ENCODE results near the gene RBBP7.
A peak's percentile ranks its signal among the peaks of the same experiment; 100 is the strongest.

The RBBP7 gene

DNA sequence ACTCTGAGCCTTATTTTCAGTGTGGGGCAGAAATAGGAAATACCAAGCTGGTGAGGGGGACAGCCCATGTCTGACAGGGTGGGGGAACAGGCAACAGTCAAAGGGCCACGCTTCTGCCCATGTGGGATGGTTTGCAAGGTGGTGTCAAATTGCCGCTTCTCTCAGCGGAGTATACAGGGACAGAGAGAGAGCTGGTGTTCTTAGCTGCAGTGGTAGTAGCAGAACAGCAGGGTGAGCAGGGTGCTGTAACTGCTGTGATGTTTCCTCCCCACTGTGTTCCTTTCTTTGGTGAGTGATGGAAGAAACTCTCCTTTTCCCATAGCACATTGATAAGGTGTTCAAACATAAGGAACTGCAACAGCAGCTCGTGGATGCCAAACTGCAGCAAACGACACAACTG, 37.9 kb downstream of the RBBP7 start:
- Histone ChIP-seq H3K27ac (no peak overlapping the region), H3K4me3 (ENCODE audit: low read depth, low read length) (no peak overlapping the region), H3K27me3 (ENCODE audit: insufficient read depth, low read depth, severe bottlenecking) (no peaks in the 10 kb centered on the region), H3K36me3 (peaks cover 80% of the 10 kb centered on the region), H3K9me3 (ENCODE audit: severe bottlenecking) (no peaks in the 10 kb centered on the region)
- TF ChIP-seq, protein P1, sequence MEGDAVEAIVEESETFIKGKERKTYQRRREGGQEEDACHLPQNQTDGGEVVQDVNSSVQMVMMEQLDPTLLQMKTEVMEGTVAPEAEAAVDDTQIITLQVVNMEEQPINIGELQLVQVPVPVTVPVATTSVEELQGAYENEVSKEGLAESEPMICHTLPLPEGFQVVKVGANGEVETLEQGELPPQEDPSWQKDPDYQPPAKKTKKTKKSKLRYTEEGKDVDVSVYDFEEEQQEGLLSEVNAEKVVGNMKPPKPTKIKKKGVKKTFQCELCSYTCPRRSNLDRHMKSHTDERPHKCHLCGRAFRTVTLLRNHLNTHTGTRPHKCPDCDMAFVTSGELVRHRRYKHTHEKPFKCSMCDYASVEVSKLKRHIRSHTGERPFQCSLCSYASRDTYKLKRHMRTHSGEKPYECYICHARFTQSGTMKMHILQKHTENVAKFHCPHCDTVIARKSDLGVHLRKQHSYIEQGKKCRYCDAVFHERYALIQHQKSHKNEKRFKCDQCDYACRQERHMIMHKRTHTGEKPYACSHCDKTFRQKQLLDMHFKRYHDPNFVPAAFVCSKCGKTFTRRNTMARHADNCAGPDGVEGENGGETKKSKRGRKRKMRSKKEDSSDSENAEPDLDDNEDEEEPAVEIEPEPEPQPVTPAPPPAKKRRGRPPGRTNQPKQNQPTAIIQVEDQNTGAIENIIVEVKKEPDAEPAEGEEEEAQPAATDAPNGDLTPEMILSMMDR (IDR thresholded peaks at IDR 0.05; ENCODE audit: low read depth, low read length): no peak
- no peak for DNase-seq

DNA sequence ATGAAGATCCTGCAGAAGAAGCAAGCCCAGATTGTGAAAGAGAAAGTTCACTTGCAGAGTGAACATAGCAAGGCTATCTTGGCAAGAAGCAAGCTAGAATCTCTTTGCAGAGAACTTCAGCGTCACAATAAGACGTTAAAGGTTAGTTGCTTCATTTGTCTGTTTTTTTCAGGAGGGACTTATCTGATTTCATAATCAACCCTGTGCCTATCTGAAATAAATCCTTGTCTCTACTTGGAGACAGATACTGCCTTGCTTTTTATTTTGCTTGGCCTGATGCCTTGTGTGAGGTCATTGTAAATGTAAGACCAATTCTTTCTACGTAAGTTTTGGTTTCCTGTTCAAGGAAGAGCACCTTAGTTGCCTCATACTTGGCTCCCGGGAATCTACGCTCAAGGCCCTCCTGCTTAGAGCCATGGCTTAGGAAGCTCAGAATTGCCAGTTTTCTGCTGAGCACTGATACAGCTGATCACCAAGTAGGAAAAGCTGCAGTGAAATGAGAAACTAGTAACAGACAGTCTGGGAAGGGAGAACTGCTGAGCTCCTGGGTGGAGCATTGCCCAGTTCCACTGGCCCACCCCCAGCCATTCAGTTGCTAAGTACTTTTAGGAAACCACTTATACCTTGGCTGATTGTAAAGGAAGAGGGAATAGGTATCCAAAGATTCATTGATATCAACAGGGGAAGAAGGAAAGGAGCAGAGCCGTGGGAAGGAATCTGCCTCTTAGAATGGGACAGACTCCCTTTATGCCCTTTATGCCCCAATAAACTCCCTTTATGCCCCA, 41.8 kb downstream of the RBBP7 start:
- DNase-seq: no peak
- Histone ChIP-seq H3K9me3 (ENCODE audit: severe bottlenecking) (no peaks in the 10 kb centered on the region), H3K4me3 (ENCODE audit: low read depth, low read length) (no peak overlapping the region), H3K36me3 (peaks cover 59% of the 10 kb centered on the region), H3K27me3 (ENCODE audit: insufficient read depth, low read depth, severe bottlenecking) (no peaks in the 10 kb centered on the region), H3K27ac (no peak overlapping the region)
- TF ChIP-seq, protein P1 (IDR thresholded peaks at IDR 0.05; ENCODE audit: low read depth, low read length): no peak

DNA sequence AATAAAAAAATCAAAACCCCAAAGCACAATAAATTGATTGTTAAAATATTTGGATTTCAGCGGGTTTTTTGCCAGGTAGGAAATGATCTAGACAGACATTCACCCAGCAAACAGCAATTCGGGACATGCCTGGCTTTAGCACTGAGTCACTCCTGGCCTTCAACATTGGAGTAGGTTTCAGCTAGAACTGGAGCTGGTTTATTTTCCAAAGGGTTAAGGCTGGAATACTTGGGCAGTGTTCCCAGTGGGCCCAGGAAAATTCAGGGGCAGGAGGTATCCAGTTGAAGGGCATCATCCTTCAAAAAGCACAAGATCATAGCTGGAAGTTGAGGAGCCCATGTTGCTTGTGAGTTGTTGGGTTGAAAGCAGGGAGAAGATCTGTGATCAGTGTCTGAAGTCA, 42.9 kb downstream of the RBBP7 start:
- DNase-seq: no peak
- H3K27me3 ChIP-seq (ENCODE audit: insufficient read depth, low read depth, severe bottlenecking): no peaks in the 10 kb centered on the region
- TF ChIP-seq, protein P1 (IDR thresholded peaks at IDR 0.05; ENCODE audit: low read depth, low read length): no peak
- H3K27ac ChIP-seq: no peak overlapping the region
- H3K4me3 ChIP-seq (ENCODE audit: low read depth, low read length): no peak overlapping the region
- H3K9me3 ChIP-seq (ENCODE audit: severe bottlenecking): no peaks in the 10 kb centered on the region
- H3K36me3 ChIP-seq: peaks cover 57% of the 10 kb centered on the region

DNA sequence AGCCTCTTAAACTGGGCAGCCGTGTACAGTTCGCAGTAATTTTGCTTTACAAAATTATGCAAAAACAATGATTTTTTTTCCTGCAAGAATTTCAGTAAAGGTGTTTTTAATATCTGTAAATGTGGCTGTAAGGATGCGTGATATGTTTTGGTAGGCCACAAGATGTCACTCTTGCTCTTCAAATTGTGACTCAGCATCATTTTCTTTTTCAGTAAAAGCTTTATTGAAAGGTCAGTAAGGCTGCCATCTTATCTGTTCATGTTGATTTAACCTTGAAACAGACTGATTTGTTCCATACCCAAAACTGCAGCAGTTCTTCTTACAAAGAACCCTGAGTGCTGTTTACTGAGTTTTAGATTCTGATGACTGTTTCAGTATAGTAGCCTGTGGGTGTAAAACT, 44.0 kb downstream of the RBBP7 start:
- Histone ChIP-seq H3K36me3 (peaks cover 52% of the 10 kb centered on the region), H3K27ac (no peak overlapping the region), H3K9me3 (ENCODE audit: severe bottlenecking) (no peaks in the 10 kb centered on the region), H3K27me3 (ENCODE audit: insufficient read depth, low read depth, severe bottlenecking) (no peaks in the 10 kb centered on the region), H3K4me3 (ENCODE audit: low read depth, low read length) (no peak overlapping the region)
- no peak for DNase-seq
- TF ChIP-seq, protein P1 (IDR thresholded peaks at IDR 0.05; ENCODE audit: low read depth, low read length): peak; percentile 49; the same call in 1 of the 2 replicates

DNA sequence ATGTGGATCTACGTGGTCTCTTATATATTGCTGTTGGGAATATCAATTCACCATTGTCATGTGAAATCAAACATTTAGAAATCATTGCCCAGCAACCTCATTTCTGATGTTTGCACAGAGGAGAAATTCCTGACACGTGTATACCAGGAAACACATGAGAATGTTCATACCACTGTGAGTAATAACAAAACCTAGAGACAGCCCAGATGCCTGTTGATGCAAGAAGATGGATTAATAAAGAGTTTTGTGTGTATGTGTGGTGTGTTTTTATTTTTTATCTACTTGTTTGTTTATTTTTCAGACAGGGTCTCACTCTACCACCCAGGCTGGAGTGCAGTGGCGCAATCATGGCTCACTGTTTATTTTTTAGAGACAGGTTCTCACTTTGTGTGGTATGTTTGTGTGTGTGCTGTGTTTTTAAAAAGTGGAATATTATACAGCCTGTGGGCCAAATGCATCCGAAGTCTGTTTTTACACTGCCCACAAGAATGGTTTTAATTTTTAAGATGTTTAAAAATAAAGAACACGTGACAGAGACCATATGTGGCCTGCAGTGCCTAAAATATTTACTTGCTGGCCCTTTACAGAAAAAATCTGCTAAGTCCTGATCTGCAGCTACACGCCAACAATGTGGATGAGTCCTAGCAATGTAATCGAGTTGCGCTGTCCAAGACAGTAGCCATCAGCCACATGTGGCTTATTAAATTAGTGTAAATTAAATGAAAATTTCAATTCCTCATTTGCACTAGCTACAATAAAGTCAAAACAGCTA, 44.7 kb downstream of the RBBP7 start:
- H3K27me3 ChIP-seq (ENCODE audit: insufficient read depth, low read depth, severe bottlenecking): no peaks in the 10 kb centered on the region
- peaks cover 51% of the 10 kb centered on the region for H3K36me3 ChIP-seq
- H3K27ac ChIP-seq: no peak overlapping the region

More for the DNA sequence above, 44.7 kb downstream of the RBBP7 start:
- no peak for DNase-seq
- Histone ChIP-seq H3K4me3 (ENCODE audit: low read depth, low read length) (no peak overlapping the region), H3K9me3 (ENCODE audit: severe bottlenecking) (no peaks in the 10 kb centered on the region)
- TF ChIP-seq, protein P1 (IDR thresholded peaks at IDR 0.05; ENCODE audit: low read depth, low read length): no peak

Measured in WERI-Rb-1 (cell line).